ENCODE results near the gene TBC1D13. TPM values are rescaled to one million over a fixed set of nuclear protein-coding genes. Genes with fewer than 3 reads are reported as not detected.
A peak's percentile ranks its signal among the peaks of the same experiment; 100 is the strongest.

Gene TBC1D13, protein sequence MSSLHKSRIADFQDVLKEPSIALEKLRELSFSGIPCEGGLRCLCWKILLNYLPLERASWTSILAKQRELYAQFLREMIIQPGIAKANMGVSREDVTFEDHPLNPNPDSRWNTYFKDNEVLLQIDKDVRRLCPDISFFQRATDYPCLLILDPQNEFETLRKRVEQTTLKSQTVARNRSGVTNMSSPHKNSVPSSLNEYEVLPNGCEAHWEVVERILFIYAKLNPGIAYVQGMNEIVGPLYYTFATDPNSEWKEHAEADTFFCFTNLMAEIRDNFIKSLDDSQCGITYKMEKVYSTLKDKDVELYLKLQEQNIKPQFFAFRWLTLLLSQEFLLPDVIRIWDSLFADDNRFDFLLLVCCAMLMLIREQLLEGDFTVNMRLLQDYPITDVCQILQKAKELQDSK
- polyA plus RNA-seq, result 31.7 TPM
- long read RNA-seq, donor 1, transcript TBC1D13-202 (12 exons, 3,906 nt), result major isoform, 9 of 9 reads
- long read RNA-seq, donor 1, partial matches to known transcripts, result 0 of 9 reads
- long read RNA-seq, donor 1, other reads (novel, unspliced or antisense), result 0 of 9 reads
- long read RNA-seq, donor 2, transcript TBC1D13-202 (12 exons, 3,906 nt), result major isoform, 9 of 20 reads
- long read RNA-seq, donor 2, partial matches to known transcripts, result 11 of 20 reads
- long read RNA-seq, donor 2, other reads (novel, unspliced or antisense), result 0 of 20 reads
- long read RNA-seq, donor 3, result 0 reads
- long read RNA-seq, donor 4, result 0 reads
- long read RNA-seq, donor 5, partial matches to known transcripts, result 0 of 1 reads
- long read RNA-seq, donor 5, other reads (novel, unspliced or antisense), result 0 of 1 reads
- long read RNA-seq, donor 6, transcript TBC1D13-202 (12 exons, 3,906 nt), result major isoform, 8 of 13 reads
- long read RNA-seq, donor 6, partial matches to known transcripts, result 0 of 13 reads
- long read RNA-seq, donor 6, other reads (novel, unspliced or antisense), result 5 of 13 reads
- long read RNA-seq, donor 7, partial matches to known transcripts, result 0 of 2 reads
- long read RNA-seq, donor 7, other reads (novel, unspliced or antisense), result 0 of 2 reads
- long read RNA-seq, donor 8, transcript TBC1D13-202 (12 exons, 3,906 nt), result major isoform, 8 of 19 reads
- long read RNA-seq, donor 8, partial matches to known transcripts, result 11 of 19 reads
- long read RNA-seq, donor 8, other reads (novel, unspliced or antisense), result 0 of 19 reads
- long read RNA-seq, donor 9, partial matches to known transcripts, result 0 of 3 reads
- long read RNA-seq, donor 9, other reads (novel, unspliced or antisense), result 0 of 3 reads
- long read RNA-seq, donor 10, transcript TBC1D13-202 (12 exons, 3,906 nt), result major isoform, 5 of 5 reads
- long read RNA-seq, donor 10, partial matches to known transcripts, result 0 of 5 reads
- long read RNA-seq, donor 10, other reads (novel, unspliced or antisense), result 0 of 5 reads
- long read RNA-seq, donor 11, transcript TBC1D13-202 (12 exons, 3,906 nt), result major isoform, 5 of 5 reads
- long read RNA-seq, donor 11, partial matches to known transcripts, result 0 of 5 reads
- long read RNA-seq, donor 11, other reads (novel, unspliced or antisense), result 0 of 5 reads

GRCh38 chr9:128786681-128787601, at the start of gene TBC1D13:
Gene TBC1D13, plus strand, starts transcription at chr9:128787253. Its CDS starts 101 bp downstream, at chr9:128787354.
- peaks cover 5% of the 10 kb centered on the region for H3K4me1 ChIP-seq (ENCODE audit: control insufficient read depth, insufficient read depth, low read length)
- H3K36me3 ChIP-seq (ENCODE audit: control insufficient read depth, insufficient read depth, low read length), result peaks cover 20% of the 10 kb centered on the region
- H3K27ac ChIP-seq (ENCODE audit: low read length), result peak within 1 kb of the TSS; percentile 88
- WGBS (ENCODE audit: insufficient coverage, low lambda C conversion rate), result no CpG with 5 or more reads among the region's 64 CpGs
- DNase-seq, result peak; percentile 59 to 92
- H3K9me3 ChIP-seq (ENCODE audit: control insufficient read depth, low read depth, low read length), result no peaks in the 10 kb centered on the region
- H3K4me3 ChIP-seq (ENCODE audit: low read length), result peak within 1 kb of the TSS; percentile 100
- H3K27me3 ChIP-seq (ENCODE audit: control insufficient read depth, insufficient read depth, low read length), result no peaks in the 10 kb centered on the region

GRCh38 chr9:128742401-128742800, 44.7 kb upstream of the TBC1D13 start:
- Histone ChIP-seq H3K9me3 (ENCODE audit: control insufficient read depth, low read depth, low read length) (no peaks in the 10 kb centered on the region), H3K4me1 (ENCODE audit: control insufficient read depth, insufficient read depth, low read length) (no peaks in the 10 kb centered on the region), H3K4me3 (ENCODE audit: low read length) (no peak overlapping the region), H3K36me3 (ENCODE audit: control insufficient read depth, insufficient read depth, low read length) (peaks cover 41% of the 10 kb centered on the region), H3K27me3 (ENCODE audit: control insufficient read depth, insufficient read depth, low read length) (no peaks in the 10 kb centered on the region), H3K27ac (ENCODE audit: low read length) (no peak overlapping the region)
- DNase-seq, result no peak
- WGBS (ENCODE audit: insufficient coverage, low lambda C conversion rate), result no CpG with 5 or more reads among the region's 20 CpGs

GRCh38 chr9:128743421-128743820, 43.6 kb upstream of the TBC1D13 start:
- Histone ChIP-seq H3K9me3 (ENCODE audit: control insufficient read depth, low read depth, low read length) (no peaks in the 10 kb centered on the region), H3K27me3 (ENCODE audit: control insufficient read depth, insufficient read depth, low read length) (no peaks in the 10 kb centered on the region), H3K4me1 (ENCODE audit: control insufficient read depth, insufficient read depth, low read length) (no peaks in the 10 kb centered on the region), H3K36me3 (ENCODE audit: control insufficient read depth, insufficient read depth, low read length) (peaks cover 44% of the 10 kb centered on the region), H3K4me3 (ENCODE audit: low read length) (no peak overlapping the region), H3K27ac (ENCODE audit: low read length) (no peak overlapping the region)
- DNase-seq, result no peak
- no CpG with 5 or more reads among the region's 1 CpG for whole genome bisulfite sequencing (ENCODE audit: insufficient coverage, low lambda C conversion rate)

DNA sequence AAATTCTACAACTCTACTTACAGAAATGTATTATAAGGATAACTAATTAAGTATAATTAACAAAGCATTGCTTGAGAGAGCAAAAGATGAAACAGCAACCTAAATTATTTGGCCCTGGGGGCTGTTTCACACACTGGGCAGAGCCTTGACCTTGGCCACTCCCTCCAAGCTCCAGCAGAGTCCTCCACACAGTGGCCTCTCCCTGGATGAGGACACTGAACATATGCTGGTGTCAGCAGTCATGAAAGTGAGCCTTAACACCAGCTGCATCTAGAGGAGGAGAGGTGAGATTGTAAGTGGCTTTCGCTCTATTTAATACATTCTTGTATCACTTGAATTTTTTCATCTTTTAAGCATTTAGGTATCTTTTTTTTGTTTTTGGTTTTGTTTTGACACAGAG, 39.8 kb upstream of the TBC1D13 start:
- Histone ChIP-seq H3K27ac (ENCODE audit: low read length) (no peak overlapping the region), H3K36me3 (ENCODE audit: control insufficient read depth, insufficient read depth, low read length) (peaks cover 34% of the 10 kb centered on the region), H3K4me1 (ENCODE audit: control insufficient read depth, insufficient read depth, low read length) (no peaks in the 10 kb centered on the region), H3K9me3 (ENCODE audit: control insufficient read depth, low read depth, low read length) (no peaks in the 10 kb centered on the region), H3K27me3 (ENCODE audit: control insufficient read depth, insufficient read depth, low read length) (no peaks in the 10 kb centered on the region), H3K4me3 (ENCODE audit: low read length) (no peak overlapping the region)
- WGBS (ENCODE audit: insufficient coverage, low lambda C conversion rate), result no CpG with 5 or more reads among the region's 1 CpG
- no peak for DNase-seq

DNA sequence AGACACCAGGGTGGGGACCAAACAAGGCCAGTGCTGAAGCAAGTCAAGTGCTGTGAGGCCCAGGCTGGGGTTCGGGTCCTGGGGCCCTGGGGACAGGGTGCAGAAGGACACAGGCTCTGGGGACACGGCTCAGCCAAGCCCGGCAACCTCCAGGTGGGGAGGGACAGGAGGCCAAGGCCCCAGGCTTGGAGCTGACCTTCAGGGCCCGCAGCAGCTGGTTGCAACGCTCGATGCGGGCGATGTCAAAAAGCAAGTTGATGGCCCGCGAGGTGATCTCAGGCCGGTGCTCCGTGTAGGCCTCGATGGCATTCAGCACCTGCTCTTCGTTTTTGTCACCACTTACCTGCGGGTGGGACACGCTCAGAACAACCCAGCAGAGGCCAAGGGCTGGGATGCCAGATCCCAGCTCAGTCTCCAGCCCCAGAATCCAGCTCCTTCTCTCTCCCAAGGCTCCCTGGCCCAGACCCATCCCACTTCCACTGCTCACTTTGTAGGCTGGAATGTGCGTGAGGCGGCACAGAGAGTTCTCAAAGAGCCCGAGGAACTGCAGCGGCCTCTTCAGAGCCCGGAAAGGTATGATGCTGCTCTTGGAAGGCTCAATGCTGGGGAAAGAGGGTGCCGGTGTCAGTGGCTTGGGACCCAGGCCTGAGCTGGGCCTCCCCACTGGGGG, 36.0 kb upstream of the TBC1D13 start:
- no peaks in the 10 kb centered on the region for H3K27me3 ChIP-seq (ENCODE audit: control insufficient read depth, insufficient read depth, low read length)
- no peaks in the 10 kb centered on the region for H3K9me3 ChIP-seq (ENCODE audit: control insufficient read depth, low read depth, low read length)
- DNase-seq, result no peak
- peaks cover 60% of the 10 kb centered on the region for H3K36me3 ChIP-seq (ENCODE audit: control insufficient read depth, insufficient read depth, low read length)
- H3K27ac ChIP-seq (ENCODE audit: low read length), result no peak overlapping the region
- H3K4me3 ChIP-seq (ENCODE audit: low read length), result no peak overlapping the region
- no peaks in the 10 kb centered on the region for H3K4me1 ChIP-seq (ENCODE audit: control insufficient read depth, insufficient read depth, low read length)
- WGBS (ENCODE audit: insufficient coverage, low lambda C conversion rate), result no CpG with 5 or more reads among the region's 22 CpGs

DNA sequence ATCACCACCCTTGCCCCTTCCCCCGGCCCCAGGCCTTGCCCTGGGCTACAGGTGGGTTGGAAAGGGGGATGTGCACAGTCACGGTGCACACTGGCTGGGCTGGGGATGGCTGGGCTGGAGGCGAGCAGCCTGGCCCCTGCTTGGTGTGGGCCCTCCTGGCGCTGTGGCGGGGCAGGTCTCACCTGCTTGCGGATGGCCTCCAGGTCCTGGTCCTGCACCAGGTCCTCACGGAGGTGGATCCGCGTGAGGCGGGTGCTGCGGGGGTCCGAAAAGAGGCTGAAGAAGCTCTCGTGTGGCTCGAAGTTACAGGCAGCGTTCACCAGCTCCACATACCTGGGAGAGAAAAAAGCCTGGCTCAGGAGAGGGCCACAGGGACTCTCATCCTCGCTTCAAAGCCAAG, 33.4 kb upstream of the TBC1D13 start:
- H3K4me1 ChIP-seq (ENCODE audit: control insufficient read depth, insufficient read depth, low read length), result no peaks in the 10 kb centered on the region
- no peaks in the 10 kb centered on the region for H3K27me3 ChIP-seq (ENCODE audit: control insufficient read depth, insufficient read depth, low read length)
- no peaks in the 10 kb centered on the region for H3K9me3 ChIP-seq (ENCODE audit: control insufficient read depth, low read depth, low read length)
- DNase-seq, result no peak
- WGBS (ENCODE audit: insufficient coverage, low lambda C conversion rate), result no CpG with 5 or more reads among the region's 16 CpGs
- H3K27ac ChIP-seq (ENCODE audit: low read length), result no peak overlapping the region
- H3K36me3 ChIP-seq (ENCODE audit: control insufficient read depth, insufficient read depth, low read length), result peaks cover 54% of the 10 kb centered on the region
- no peak overlapping the region for H3K4me3 ChIP-seq (ENCODE audit: low read length)

GRCh38 chr9:128757602-128758001, 29.5 kb upstream of the TBC1D13 start:
- no peak for DNase-seq
- no peaks in the 10 kb centered on the region for H3K9me3 ChIP-seq (ENCODE audit: control insufficient read depth, low read depth, low read length)
- WGBS (ENCODE audit: insufficient coverage, low lambda C conversion rate), result no CpG with 5 or more reads among the region's 6 CpGs
- peaks cover 29% of the 10 kb centered on the region for H3K36me3 ChIP-seq (ENCODE audit: control insufficient read depth, insufficient read depth, low read length)
- no peak overlapping the region for H3K27ac ChIP-seq (ENCODE audit: low read length)
- H3K4me1 ChIP-seq (ENCODE audit: control insufficient read depth, insufficient read depth, low read length), result no peaks in the 10 kb centered on the region
- H3K4me3 ChIP-seq (ENCODE audit: low read length), result no peak overlapping the region
- no peaks in the 10 kb centered on the region for H3K27me3 ChIP-seq (ENCODE audit: control insufficient read depth, insufficient read depth, low read length)

- DNase-seq, result peak in 1 of 2 donors; percentile 61
- Histone ChIP-seq H3K27ac (ENCODE audit: low read length) (peak overlapping the region; percentile 39), H3K36me3 (ENCODE audit: control insufficient read depth, insufficient read depth, low read length) (peaks cover 15% of the 10 kb centered on the region), H3K4me1 (ENCODE audit: control insufficient read depth, insufficient read depth, low read length) (peaks cover 7% of the 10 kb centered on the region), H3K4me3 (ENCODE audit: low read length) (no peak overlapping the region), H3K27me3 (ENCODE audit: control insufficient read depth, insufficient read depth, low read length) (no peaks in the 10 kb centered on the region), H3K9me3 (ENCODE audit: control insufficient read depth, low read depth, low read length) (no peaks in the 10 kb centered on the region)
- no CpG with 5 or more reads among the region's 9 CpGs for WGBS (ENCODE audit: insufficient coverage, low lambda C conversion rate)
Measured at GRCh38 chr9:128762671-128763449, 24.2 kb upstream of the TBC1D13 start.
